HCT116 (cell line): ENCODE data around the gene VMAC.

ENCODE experiments used
- ATF3 ChIP-seq: IDR thresholded peaks from 2 replicates; pipeline ENCODE4 v1.6.1; 2012
- CEBPB ChIP-seq: IDR thresholded peaks from 2 replicates; pipeline ENCODE4 v1.6.1; 2012; ENCODE audit warnings: low read depth
- CTCF ChIP-seq, 3 experiments: fragments of 200-600 bp in 1 of 3; sonication (generic) in 1 of 3; IDR thresholded peaks in 2 of 3; conservative IDR thresholded peaks in 1 of 3; 2 replicates each; pipeline ENCODE4 v1.5.1; 2012 to 2017; ENCODE audit warnings: low read depth in 2 of 3, low read length in 2 of 3, antibody characterized with exemption in 1 of 3, borderline replicate concordance in 1 of 3, control low read depth in 1 of 3, mild to moderate bottlenecking in 1 of 3, mixed read lengths in 1 of 3, mixed run types in 1 of 3, moderate library complexity in 1 of 3; ENCODE audit not compliant: insufficient read depth in 1 of 3
- EGR1 ChIP-seq: IDR thresholded peaks from 2 replicates; pipeline ENCODE4 v1.6.1; 2012; ENCODE audit warnings: low read depth
- EZH2 ChIP-seq: fragments of 200-600 bp; sonication (generic); IDR thresholded peaks from 2 replicates; pipeline ENCODE4 v1.6.1; 2017; ENCODE audit warnings: antibody characterized with exemption, mixed run types
- EZH2phosphoT487 ChIP-seq: fragments of 200-600 bp; IDR thresholded peaks from 2 replicates; pipeline ENCODE4 v1.6.1; 2018; ENCODE audit warnings: antibody characterized with exemption, borderline replicate concordance
- JUND ChIP-seq: IDR thresholded peaks from 2 replicates; pipeline ENCODE4 v1.6.1; 2012
- MAX ChIP-seq: IDR thresholded peaks from 2 replicates; pipeline ENCODE4 v1.6.1; 2012
- POLR2A ChIP-seq: IDR thresholded peaks from 2 replicates; pipeline ENCODE4 v1.7.0; 2011; ENCODE audit warnings: borderline replicate concordance; ENCODE audit not compliant: insufficient read depth, insufficient read length; ENCODE audit errors: extremely low read depth
- POLR2AphosphoS5 ChIP-seq: IDR thresholded peaks from 2 replicates; pipeline ENCODE4 v1.6.1; 2011; ENCODE audit warnings: mild to moderate bottlenecking, low read depth, low read length, moderate library complexity
- REST ChIP-seq: IDR thresholded peaks from 2 replicates; pipeline ENCODE4 v1.6.1; 2012; ENCODE audit warnings: low read depth
- SIN3A ChIP-seq: IDR thresholded peaks from 2 replicates; pipeline ENCODE4 v1.6.1; 2012; ENCODE audit warnings: low read depth
- SP1 ChIP-seq: IDR thresholded peaks from 2 replicates; pipeline ENCODE4 v1.6.1; 2012; ENCODE audit warnings: low read depth
- YY1 ChIP-seq: IDR thresholded peaks from 2 replicates; pipeline ENCODE4 v1.6.1; 2011; ENCODE audit warnings: low read length, low read depth, moderate library complexity, mild to moderate bottlenecking; ENCODE audit not compliant: insufficient replicate concordance; ENCODE audit errors: extremely low read depth

DNA sequence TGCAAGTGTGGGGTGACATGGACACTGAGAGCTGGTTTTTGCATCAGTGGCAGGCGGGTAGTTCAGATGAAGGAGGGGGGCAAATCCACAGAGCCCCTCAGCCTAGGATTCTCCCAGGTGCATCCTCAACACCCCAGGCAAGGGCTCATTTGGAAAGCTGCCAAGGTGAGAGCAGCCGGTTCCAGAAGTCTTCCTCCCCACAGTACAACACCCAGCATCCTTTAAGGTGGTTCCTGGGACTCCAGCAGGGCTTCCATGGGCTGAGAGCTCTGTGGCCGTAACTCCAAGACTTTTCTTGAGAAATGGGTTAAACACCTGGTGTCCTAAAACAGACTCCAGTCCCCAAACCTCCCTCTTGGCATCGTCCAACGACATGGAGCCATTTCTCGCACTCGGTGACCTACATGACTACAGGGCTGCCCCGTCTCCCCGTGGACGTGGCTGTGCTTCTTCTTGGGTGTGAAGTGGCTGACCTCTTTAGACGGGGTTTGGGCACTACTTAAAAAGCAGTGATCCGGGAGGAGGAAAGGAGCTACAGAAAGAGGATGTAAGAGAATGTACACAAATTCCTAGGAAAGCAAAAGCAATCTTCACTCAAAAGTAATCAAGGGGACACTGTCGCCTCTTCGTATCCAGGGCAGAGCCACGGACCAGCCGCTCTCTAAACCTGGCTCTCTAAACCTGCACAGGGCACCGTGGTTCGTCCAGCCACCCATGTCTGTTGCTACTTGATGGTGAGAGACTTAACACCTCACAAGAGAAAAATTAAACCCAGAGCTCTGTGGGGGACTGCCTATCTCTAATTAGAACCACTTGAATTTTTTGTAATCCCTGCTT is 47.7 kb downstream of the VMAC start:
- no peak for TF ChIP-seq CTCF (IDR thresholded peaks at IDR 0.05 in 2 of 3, conservative IDR thresholded peaks at IDR 0.05 in 1 of 3; ENCODE audit: borderline replicate concordance in 1 of 3, insufficient read depth in 1 of 3, low read depth in 2 of 3, low read length in 2 of 3)
- TF ChIP-seq MAX: no peak
- TF ChIP-seq YY1: no peak
- no peak for TF ChIP-seq EZH2
- no peak for TF ChIP-seq REST
- no peak for TF ChIP-seq EGR1
- no peak for TF ChIP-seq SP1
- no peak for TF ChIP-seq SIN3A
- no peak for TF ChIP-seq POLR2A
- TF ChIP-seq POLR2AphosphoS5: no peak
- no peak for TF ChIP-seq EZH2phosphoT487
- TF ChIP-seq CEBPB: no peak
- TF ChIP-seq JUND: no peak
- TF ChIP-seq ATF3: no peak
